Astrocyte (in vitro differentiated cells and primary cell): ENCODE measurements around the gene EFTUD2. TPM values are rescaled to one million over a fixed set of nuclear protein-coding genes. Genes with fewer than 3 reads are reported as not detected.

Source experiments
- DNase-seq: peaks from one replicate; pipeline ENCODE4 v3.0.0-alpha.2; 2010; ENCODE audit warnings: low read depth
- FAIRE-seq: peaks from 2 replicates; lab custom pipeline; 2011; peaks lifted over from hg19 to GRCh38; lab: Jason Lieb, UNC
- H2AFZ ChIP-seq: 2 replicates; pipeline ENCODE4 v1.6.0; 2012; ENCODE audit warnings: low read depth, low read length, inconsistent platforms
- H3K27ac ChIP-seq: 2 replicates; pipeline ENCODE4 v1.5.1; 2011; ENCODE audit warnings: low read depth, low read length, inconsistent platforms
- H3K27me3 ChIP-seq: 2 replicates; pipeline ENCODE4 v1.6.0; 2011; ENCODE audit warnings: low read length, inconsistent platforms; ENCODE audit not compliant: insufficient read depth
- H3K36me3 ChIP-seq: 2 replicates; pipeline ENCODE4 v1.5.1; 2011; ENCODE audit warnings: low read length, inconsistent platforms; ENCODE audit not compliant: insufficient read depth
- H3K4me1 ChIP-seq: 2 replicates; pipeline ENCODE4 v1.5.1; 2011; ENCODE audit warnings: low read length, inconsistent platforms; ENCODE audit not compliant: insufficient read depth
- H3K4me2 ChIP-seq: 2 replicates; pipeline ENCODE4 v1.6.0; 2012; ENCODE audit warnings: low read length, inconsistent platforms
- H3K4me3 ChIP-seq: 2 replicates; pipeline ENCODE4 v1.5.1; 2011; ENCODE audit warnings: low read depth, mild to moderate bottlenecking, low read length, inconsistent platforms; ENCODE audit not compliant: insufficient read depth
- H3K79me2 ChIP-seq: 2 replicates; pipeline ENCODE4 v1.6.0; 2012; ENCODE audit warnings: mild to moderate bottlenecking, low read length, inconsistent platforms; ENCODE audit not compliant: insufficient read depth
- H3K9ac ChIP-seq: 2 replicates; pipeline ENCODE4 v1.6.0; 2012; ENCODE audit warnings: mild to moderate bottlenecking, low read length, inconsistent platforms
- H3K9me3 ChIP-seq: 2 replicates; pipeline ENCODE4 v1.5.1; 2012; ENCODE audit warnings: low read depth, mild to moderate bottlenecking, low read length, inconsistent platforms; ENCODE audit not compliant: insufficient read depth
- H4K20me1 ChIP-seq: 2 replicates; pipeline ENCODE4 v1.6.0; 2012; ENCODE audit warnings: low read length, inconsistent platforms; ENCODE audit not compliant: insufficient read depth
- H3K27ac Mint-ChIP-seq: one replicate; pipeline ENCODE4 v1.8.0; 2021; ENCODE audit warnings: mild to moderate bottlenecking, mixed read lengths; ENCODE audit not compliant: unreplicated experiment
- H3K27me3 Mint-ChIP-seq: one replicate; pipeline ENCODE4 v1.8.0; 2021; ENCODE audit warnings: low read depth, mixed read lengths; ENCODE audit not compliant: unreplicated experiment
- H3K36me3 Mint-ChIP-seq: one replicate; pipeline ENCODE4 v1.8.0; 2021; ENCODE audit warnings: low read depth, mixed read lengths; ENCODE audit not compliant: unreplicated experiment
- H3K4me1 Mint-ChIP-seq: one replicate; pipeline ENCODE4 v1.8.0; 2021; ENCODE audit warnings: low read depth, mixed read lengths; ENCODE audit not compliant: unreplicated experiment
- H3K4me3 Mint-ChIP-seq: one replicate; pipeline ENCODE4 v1.8.0; 2021; ENCODE audit warnings: mild to moderate bottlenecking, moderate library complexity, mixed read lengths; ENCODE audit not compliant: unreplicated experiment
- H3K9me3 Mint-ChIP-seq: one replicate; pipeline ENCODE4 v1.8.0; 2021; ENCODE audit warnings: mild to moderate bottlenecking, mixed read lengths; ENCODE audit not compliant: unreplicated experiment
- EZH2 ChIP-seq: IDR thresholded peaks from 2 replicates; pipeline ENCODE4 v1.6.1; 2012; ENCODE audit warnings: mild to moderate bottlenecking, low read length, inconsistent platforms; ENCODE audit not compliant: insufficient read depth
- total RNA-seq: library from RNA; stranded (reverse); gene quantifications from 2 replicates; pipeline ENCODE4 v1.2.1, GENCODE V29; 2021
- TF ChIP-seq, protein P1 (sequence below): IDR thresholded peaks from 2 replicates; pipeline ENCODE4 v1.5.1; 2011; ENCODE audit warnings: low read depth, mild to moderate bottlenecking, inconsistent platforms, low read length, moderate library complexity; ENCODE audit not compliant: insufficient read depth

EFTUD2 gene
- total RNA-seq, 1 donor from 2014 or later: 129 TPM

DNA sequence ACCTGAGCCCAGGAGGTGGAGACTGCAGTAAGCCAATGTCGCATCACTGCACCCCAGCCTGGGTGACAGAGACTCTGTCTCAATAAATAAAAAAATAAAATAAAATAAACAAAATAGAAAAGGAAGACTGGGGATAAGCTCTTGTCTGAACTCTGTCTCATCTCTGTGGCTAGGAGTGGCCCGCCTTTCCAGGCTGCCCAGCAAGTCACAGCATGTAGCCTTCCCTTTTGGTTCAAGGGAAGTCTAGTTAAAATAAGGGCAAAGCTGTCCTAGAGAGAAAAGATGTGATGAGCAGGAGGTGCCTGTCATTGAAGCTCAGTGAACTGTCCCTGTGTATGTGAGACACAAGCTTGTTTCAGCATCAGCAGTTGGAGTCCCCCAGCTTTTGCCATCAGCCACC is 18.8 kb upstream of the EFTUD2 start:
- peaks cover 11% of the 10 kb centered on the region for H3K4me1 ChIP-seq
- H3K4me3 ChIP-seq: no peak overlapping the region
- no peaks in the 10 kb centered on the region for H3K4me1 Mint-ChIP-seq
- H3K27ac ChIP-seq: no peak overlapping the region
- H3K27ac Mint-ChIP-seq: no peak overlapping the region
- H3K36me3 ChIP-seq: no peaks in the 10 kb centered on the region
- H3K36me3 Mint-ChIP-seq: no peaks in the 10 kb centered on the region
- no peaks in the 10 kb centered on the region for H4K20me1 ChIP-seq
- no peak overlapping the region for H3K4me3 Mint-ChIP-seq
- H3K79me2 ChIP-seq: no peaks in the 10 kb centered on the region
- DNase-seq (no peak), FAIRE-seq (no peak)
- H3K4me2 ChIP-seq: no peak overlapping the region
- TF ChIP-seq, protein P1, sequence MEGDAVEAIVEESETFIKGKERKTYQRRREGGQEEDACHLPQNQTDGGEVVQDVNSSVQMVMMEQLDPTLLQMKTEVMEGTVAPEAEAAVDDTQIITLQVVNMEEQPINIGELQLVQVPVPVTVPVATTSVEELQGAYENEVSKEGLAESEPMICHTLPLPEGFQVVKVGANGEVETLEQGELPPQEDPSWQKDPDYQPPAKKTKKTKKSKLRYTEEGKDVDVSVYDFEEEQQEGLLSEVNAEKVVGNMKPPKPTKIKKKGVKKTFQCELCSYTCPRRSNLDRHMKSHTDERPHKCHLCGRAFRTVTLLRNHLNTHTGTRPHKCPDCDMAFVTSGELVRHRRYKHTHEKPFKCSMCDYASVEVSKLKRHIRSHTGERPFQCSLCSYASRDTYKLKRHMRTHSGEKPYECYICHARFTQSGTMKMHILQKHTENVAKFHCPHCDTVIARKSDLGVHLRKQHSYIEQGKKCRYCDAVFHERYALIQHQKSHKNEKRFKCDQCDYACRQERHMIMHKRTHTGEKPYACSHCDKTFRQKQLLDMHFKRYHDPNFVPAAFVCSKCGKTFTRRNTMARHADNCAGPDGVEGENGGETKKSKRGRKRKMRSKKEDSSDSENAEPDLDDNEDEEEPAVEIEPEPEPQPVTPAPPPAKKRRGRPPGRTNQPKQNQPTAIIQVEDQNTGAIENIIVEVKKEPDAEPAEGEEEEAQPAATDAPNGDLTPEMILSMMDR: no peak
- no peak for TF ChIP-seq EZH2
- H3K9me3 Mint-ChIP-seq: no peaks in the 10 kb centered on the region
- no peaks in the 10 kb centered on the region for H3K9me3 ChIP-seq
- peaks cover 14% of the 10 kb centered on the region for H3K27me3 ChIP-seq
- H2AFZ ChIP-seq: no peak overlapping the region
- no peak overlapping the region for H3K9ac ChIP-seq
- H3K27me3 Mint-ChIP-seq: peaks cover 37% of the 10 kb centered on the region

- Histone ChIP-seq H4K20me1 (no peaks in the 10 kb centered on the region), H2AFZ (no peak overlapping the region), H3K27me3 (peaks cover 20% of the 10 kb centered on the region), H3K36me3 (no peaks in the 10 kb centered on the region), H3K9me3 (no peaks in the 10 kb centered on the region), H3K79me2 (no peaks in the 10 kb centered on the region), H3K9ac (no peak overlapping the region), H3K27ac (no peak overlapping the region), H3K4me2 (no peak overlapping the region), H3K4me1 (peaks cover 11% of the 10 kb centered on the region), H3K4me3 (no peak overlapping the region)
- no peak overlapping the region for H3K27ac Mint-ChIP-seq
- H3K36me3 Mint-ChIP-seq: no peaks in the 10 kb centered on the region
- H3K9me3 Mint-ChIP-seq: no peaks in the 10 kb centered on the region
- H3K4me3 Mint-ChIP-seq: no peak overlapping the region
- no peak for DNase-seq
- no peaks in the 10 kb centered on the region for H3K4me1 Mint-ChIP-seq
- no peak for FAIRE-seq
- TF ChIP-seq, protein P1: no peak
- no peak for TF ChIP-seq EZH2
- peaks cover 35% of the 10 kb centered on the region for H3K27me3 Mint-ChIP-seq
These were observed 18.2 kb upstream of the EFTUD2 start for GRCh38 chr17:44917456-44917855.

DNA sequence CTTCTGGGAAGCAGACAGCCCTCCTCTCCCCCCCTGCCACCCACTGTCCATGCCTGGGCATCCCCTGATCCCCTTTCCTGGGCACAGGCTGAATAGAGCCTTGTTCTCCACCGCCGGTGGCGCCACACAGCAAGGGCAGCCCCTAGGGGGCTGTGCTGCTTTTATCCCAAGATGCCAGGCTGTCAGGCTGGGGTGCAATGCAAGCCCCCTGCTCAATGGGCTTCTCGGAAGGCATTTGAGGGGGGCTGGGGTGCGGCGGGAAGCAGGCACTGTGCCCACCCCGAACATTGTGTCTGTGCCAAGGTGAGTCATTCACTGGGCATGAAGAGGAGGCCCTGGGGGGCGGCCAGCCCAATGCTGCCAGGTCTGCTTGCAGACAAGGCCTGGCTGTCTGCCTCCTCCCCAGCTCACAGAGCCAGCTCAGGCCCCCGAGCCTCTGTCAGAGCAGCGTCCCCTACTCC is 17.6 kb upstream of the EFTUD2 start:
- FAIRE-seq (no peak), DNase-seq (peak; percentile 25)
- peaks cover 40% of the 10 kb centered on the region for H3K27me3 Mint-ChIP-seq
- H3K4me3 ChIP-seq: no peak overlapping the region
- no peaks in the 10 kb centered on the region for H3K36me3 Mint-ChIP-seq
- TF ChIP-seq EZH2: no peak
- TF ChIP-seq, protein P1: no peak
- no peaks in the 10 kb centered on the region for H3K79me2 ChIP-seq
- H3K4me2 ChIP-seq: no peak overlapping the region
- peaks cover 20% of the 10 kb centered on the region for H3K27me3 ChIP-seq
- H2AFZ ChIP-seq: no peak overlapping the region
- no peak overlapping the region for H3K27ac ChIP-seq
- no peak overlapping the region for H3K4me3 Mint-ChIP-seq
- no peaks in the 10 kb centered on the region for H3K9me3 ChIP-seq
- no peaks in the 10 kb centered on the region for H3K9me3 Mint-ChIP-seq
- H4K20me1 ChIP-seq: no peaks in the 10 kb centered on the region
- peaks cover 11% of the 10 kb centered on the region for H3K4me1 ChIP-seq
- H3K27ac Mint-ChIP-seq: no peak overlapping the region
- no peaks in the 10 kb centered on the region for H3K4me1 Mint-ChIP-seq
- H3K9ac ChIP-seq: no peak overlapping the region
- H3K36me3 ChIP-seq: no peaks in the 10 kb centered on the region
